GM18508 (cell line): ENCODE results near the gene FOXE1.

Source experiments
- ATAC-seq: cut with Tn5 transposase; IDR thresholded peaks from one replicate; pipeline ENCODE4 v1.9.1; 2021; ENCODE audit warnings: moderate number of reproducible peaks; ENCODE audit not compliant: insufficient read depth, unreplicated experiment

The FOXE1 gene

GRCh38 chr9:97853056-97853843, at the start of gene FOXE1:
Gene FOXE1, plus strand, starts transcription at chr9:97853226. Its CDS starts 689 bp downstream, at chr9:97853915.
- no peak for ATAC-seq

- no peak for ATAC-seq
Measured at GRCh38 chr9:97804059-97804365, 49.0 kb upstream of the FOXE1 start.

GRCh38 chr9:97806721-97807120, 46.3 kb upstream of the FOXE1 start:
- ATAC-seq, result no peak

- ATAC-seq, result no peak
Measured at GRCh38 chr9:97807681-97808080, 45.3 kb upstream of the FOXE1 start.

GRCh38 chr9:97808415-97808814, 44.6 kb upstream of the FOXE1 start:
- no peak for ATAC-seq

- ATAC-seq, result no peak
Measured at GRCh38 chr9:97808972-97809371, 44.1 kb upstream of the FOXE1 start.

GRCh38 chr9:97809666-97810344, 43.2 kb upstream of the FOXE1 start:
- ATAC-seq, result no peak

GRCh38 chr9:97811533-97812246, 41.3 kb upstream of the FOXE1 start:
- ATAC-seq, result no peak

- ATAC-seq, result no peak
Measured at GRCh38 chr9:97812247-97812543, 40.8 kb upstream of the FOXE1 start.

- ATAC-seq, result no peak
Measured at GRCh38 chr9:97813072-97813471, 40.0 kb upstream of the FOXE1 start.

GRCh38 chr9:97819735-97820134, 33.3 kb upstream of the FOXE1 start:
- no peak for ATAC-seq

GRCh38 chr9:97820373-97820772, 32.7 kb upstream of the FOXE1 start:
- ATAC-seq, result no peak

GRCh38 chr9:97830884-97831829, 21.9 kb upstream of the FOXE1 start:
- ATAC-seq, result no peak

GRCh38 chr9:97831843-97832636, 21.0 kb upstream of the FOXE1 start:
- no peak for ATAC-seq

- ATAC-seq, result no peak
Measured at GRCh38 chr9:97840521-97840920, 12.5 kb upstream of the FOXE1 start.

GRCh38 chr9:97842960-97843359, 10.1 kb upstream of the FOXE1 start:
- ATAC-seq, result no peak

- ATAC-seq, result no peak
Measured at GRCh38 chr9:97845130-97845529, 7.9 kb upstream of the FOXE1 start.

GRCh38 chr9:97845763-97846162, 7.3 kb upstream of the FOXE1 start:
- ATAC-seq, result no peak

- ATAC-seq, result no peak
Measured at GRCh38 chr9:97846347-97846746, 6.7 kb upstream of the FOXE1 start.
